CD4-positive, alpha-beta T cell treated with Interleukin-17A for 1 hour (primary cell): ENCODE data around the gene DENND11.
"Not testable (repeated sequence)": the region's sequence is repeated elsewhere in the genome, so short reads cannot be mapped to it uniquely, and the experiment has no call there.

Experiments
- DNase-seq: peaks from one replicate; pipeline ENCODE4 v3.0.0-alpha.2; 2020

DENND11 gene

DNA sequence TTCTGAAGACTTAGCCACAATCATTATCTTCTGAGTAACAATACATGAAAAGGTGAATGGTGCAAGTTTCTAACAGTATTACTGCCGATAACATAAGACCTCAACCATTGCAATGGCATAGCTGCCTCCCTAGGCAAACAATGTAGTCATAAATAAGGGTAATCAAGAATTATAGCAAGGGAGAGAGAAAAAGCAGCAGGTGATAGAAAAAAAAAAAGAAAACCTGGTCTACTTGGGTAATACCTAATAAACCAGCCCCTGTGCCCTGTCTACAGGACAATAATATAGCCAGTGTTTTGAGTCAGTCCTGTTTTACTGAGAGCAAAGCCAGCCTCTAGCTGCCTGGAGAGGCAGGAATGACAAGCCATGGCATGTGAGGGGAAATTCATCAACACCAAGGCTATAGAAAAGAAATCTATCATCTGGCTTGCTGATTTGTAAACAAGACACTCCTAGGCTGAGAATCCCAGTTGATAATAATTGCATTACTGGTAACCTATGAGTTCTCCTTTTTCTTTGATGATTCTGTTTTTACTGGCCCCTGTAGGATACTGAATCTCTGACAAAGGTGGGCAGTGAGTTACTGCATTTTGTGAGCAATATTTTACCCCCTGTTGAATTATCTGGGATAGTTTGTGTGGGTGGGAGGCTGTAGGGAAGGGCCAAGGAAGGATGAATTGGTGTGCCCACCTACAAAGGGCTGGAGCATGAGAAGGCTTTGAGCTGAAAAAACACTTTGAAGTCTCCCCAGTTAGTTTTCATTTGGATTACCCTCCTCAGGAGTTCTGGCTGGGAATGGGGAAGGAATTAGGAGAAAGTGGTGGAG, 4.5 kb upstream of the DENND11 start:
- DNase-seq, result no peak

DNA sequence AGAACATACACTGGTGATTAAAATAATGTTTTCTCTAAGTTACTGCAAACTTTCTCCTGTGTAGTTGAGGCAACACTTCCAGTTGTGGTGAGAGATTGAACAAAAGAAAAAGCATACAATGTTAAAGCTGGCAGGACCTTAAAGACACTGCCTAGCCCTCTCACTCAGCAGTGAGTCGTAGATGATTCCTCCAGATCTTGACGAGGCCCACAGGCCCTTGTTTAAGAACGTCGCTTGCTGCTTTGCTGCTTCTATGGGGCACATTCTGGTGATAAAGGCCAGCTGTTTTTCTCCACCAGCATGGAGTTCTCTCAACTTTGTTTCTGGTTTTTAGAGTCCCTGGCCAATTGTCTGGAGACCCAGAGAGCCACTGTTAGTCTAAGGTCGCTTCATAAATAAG, 2.8 kb upstream of the DENND11 start:
- DNase-seq, result no peak

DNA sequence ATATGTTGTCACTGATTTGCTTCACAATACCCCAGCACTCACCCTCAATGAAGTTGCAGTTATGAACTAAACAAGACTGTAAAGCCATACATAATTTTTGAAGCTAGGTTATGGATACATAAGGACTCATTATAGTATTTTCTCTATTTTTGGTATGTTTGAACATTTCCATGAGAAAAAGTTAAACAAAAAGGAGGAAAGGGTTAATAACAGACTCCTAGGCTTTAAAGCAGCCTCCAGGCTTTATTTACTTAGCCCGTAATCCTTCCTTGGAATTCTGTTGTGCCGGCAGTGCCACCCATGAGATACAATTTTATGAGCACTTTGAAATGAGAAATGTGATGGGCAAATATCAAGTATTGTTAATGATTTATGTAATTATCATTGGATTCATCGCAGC, 2.1 kb upstream of the DENND11 start:
- no peak for DNase-seq

DNA sequence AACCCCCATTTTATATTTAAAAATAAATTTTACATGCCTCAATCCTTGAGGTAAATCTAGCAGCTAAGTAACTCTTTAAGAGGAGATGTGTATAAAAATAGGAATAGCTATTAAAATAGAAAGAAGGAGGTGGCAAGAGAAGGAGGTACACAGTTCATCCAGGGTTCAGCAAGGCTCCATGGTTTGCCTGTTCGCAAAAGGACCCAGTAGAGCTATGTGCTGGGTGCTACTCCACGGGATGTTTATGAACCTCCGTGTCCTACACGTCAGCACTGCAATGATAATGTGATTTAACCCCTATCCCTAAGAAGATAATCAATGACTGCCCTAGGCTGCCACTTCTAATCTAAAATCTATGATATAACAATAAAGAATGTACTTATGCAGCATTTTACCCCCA, 926 bp upstream of the DENND11 start:
- DNase-seq, result no peak

DNA sequence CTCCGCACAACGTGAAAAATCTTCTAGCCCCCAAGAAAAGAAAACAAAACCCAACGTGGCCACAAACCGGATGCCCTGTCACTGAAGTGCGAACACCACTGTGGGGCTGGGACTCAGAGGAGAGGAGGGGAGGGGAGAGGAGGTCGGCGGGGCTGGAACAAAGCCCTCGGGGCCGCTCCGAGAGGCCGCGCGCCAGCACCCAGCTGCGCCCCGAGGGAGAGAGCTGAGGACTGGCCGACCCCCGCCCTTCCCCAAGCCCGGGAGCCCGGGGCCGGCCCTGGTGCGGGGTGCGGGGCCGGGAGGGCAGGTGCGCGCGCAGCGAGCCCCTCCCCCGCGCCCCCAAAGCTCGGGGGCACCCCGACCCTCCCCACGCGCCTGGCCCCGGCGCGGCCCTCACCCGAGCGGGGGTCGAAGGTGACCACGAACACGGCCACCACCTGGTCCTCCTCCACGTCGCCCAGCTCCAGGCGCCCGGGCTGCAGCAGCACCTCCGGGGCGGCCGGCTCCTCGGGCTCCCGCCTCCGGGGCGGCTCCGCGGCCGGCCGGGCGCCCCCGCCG, 398 bp downstream of the DENND11 start:
- peak; percentile 82 for DNase-seq

- DNase-seq, result no peak
Measured at GRCh38 chr7:141700848-141701371, 1.1 kb downstream of the DENND11 start.

DNA sequence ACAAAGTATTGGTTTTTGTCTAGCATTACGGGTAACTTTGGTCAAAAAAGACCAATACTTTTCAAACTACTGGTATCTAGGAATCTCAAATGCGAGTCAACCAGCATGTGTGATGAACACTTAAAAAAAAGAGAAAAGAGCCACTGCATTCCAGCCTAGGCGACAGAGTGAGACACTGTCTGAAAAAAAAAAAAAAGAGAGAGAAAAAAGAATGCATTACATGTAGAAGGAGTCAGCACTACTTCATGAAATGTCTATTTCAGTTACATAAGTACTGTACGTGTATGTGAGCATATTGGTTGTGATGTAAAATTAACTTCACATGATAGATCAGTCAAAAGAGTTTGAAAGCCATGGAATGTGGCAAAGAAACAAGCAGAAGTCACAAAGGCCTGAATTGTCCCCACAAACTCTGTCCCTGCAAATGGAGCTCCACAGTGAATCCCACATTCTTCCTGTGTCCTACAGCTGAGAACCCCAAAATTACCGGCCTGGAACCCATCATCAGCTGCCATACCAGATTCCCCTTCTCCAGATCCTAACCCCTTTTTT, 1.6 kb downstream of the DENND11 start:
- no peak for DNase-seq

GRCh38 chr7:141699860-141700259, 2.1 kb downstream of the DENND11 start:
- no peak for DNase-seq

DNA sequence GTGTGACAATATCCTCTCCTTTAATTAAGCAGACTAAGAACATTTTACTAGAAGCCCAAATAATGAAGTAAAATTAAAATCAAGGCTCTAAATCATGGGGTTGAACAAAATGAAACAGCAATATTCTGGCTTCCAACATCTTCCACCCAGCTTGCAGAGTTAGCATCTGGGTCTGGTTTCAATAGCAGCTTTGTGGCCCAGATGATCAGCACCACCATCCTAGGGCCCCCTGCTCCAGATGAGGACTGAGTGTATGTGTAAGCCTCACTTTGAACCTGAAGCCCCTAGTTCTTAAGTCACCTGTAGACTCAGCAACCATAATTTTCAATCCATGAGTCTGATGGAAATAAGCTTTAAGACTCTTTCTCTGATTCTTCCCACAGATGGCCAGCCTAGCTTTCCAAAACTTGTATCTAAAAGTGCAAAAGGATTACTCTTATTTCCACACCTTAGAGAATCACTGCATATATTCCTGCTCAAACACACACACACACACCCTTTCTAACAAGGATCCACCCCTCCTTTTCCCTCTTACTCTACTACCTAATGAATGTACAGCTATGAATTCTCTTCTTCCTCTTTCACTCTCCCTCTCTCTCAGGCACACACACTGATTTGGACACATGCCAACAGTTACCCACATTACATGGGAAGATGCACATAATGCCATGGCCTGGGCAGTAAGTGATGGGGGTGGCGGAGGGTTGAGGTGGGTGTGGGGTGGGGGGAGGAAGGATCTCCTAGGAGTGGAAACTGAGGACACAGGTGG, 3.5 kb downstream of the DENND11 start:
- DNase-seq, result no peak

DNA sequence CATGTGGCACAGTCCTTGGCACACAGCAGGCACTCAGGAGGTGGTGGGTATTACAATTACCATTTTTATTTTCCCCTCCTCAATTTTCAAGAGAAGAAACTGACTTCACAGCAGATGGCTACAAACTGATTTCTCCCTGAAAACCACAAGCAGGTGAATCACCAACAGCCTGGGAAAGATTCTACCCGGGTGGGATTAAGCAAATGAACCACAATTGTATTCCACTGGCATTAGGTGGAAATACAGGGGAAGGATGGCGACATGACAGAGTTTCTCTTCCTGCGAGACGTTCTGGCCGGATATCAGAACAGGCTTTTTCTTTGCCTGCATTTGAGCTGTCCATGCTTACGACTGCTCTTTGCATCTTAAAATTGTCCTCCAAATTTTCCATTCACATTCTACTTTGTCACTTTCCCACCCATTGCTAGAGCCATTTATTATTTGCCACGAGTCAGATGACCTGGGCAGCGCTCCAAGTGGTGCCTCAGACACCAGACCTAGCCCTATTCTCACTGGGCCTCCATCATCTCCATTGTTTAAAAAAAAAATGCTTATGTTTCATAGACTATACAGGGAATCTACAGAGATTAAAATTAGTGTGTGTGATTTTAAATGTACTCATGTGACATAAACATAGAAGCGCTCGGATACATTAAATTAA, 4.6 kb downstream of the DENND11 start:
- DNase-seq, result no peak

- no peak for DNase-seq
Measured at GRCh38 chr7:141696348-141696747, 5.6 kb downstream of the DENND11 start.

DNA sequence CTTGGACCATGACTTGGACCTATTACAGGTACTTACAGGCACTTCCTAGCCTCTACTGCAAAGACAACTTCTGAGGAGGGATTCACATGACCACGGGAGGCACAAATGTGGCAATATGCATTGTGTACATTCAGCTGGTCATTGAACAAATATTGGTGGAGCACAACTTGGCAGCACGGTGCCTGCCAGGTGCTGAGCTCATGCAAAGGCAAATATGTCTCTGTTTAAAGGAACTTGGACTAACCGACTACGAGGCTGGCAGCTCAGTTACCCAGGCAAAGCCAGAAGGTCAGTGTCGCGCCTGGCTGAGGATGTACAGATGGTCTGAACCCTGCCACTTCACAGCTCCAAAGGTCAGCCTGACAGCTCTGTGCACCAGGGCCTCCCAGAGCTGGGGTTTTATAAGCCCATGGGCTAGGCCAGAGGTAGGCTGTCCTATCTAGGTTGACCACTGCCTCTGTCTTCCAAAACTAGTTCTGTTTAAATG, 6.1 kb downstream of the DENND11 start:
- no peak for DNase-seq

DNA sequence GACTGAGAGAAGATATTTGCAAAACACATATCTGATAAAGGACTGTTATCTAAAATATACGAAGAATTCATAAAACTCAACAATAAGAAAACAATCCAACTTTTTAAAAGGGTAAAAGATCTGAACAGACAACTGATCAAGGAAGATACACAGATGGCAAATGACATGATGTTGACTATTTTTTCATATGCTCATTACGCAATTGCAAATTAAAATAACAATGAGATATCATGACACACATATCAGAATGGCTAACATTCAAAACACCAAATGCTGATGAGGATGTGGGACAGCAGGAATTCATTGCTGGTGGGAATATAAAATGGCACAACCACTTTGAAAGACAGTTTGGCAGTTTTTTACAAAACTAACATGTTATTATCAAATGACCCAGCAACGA, 8.9 kb downstream of the DENND11 start:
- DNase-seq, result no peak

DNA sequence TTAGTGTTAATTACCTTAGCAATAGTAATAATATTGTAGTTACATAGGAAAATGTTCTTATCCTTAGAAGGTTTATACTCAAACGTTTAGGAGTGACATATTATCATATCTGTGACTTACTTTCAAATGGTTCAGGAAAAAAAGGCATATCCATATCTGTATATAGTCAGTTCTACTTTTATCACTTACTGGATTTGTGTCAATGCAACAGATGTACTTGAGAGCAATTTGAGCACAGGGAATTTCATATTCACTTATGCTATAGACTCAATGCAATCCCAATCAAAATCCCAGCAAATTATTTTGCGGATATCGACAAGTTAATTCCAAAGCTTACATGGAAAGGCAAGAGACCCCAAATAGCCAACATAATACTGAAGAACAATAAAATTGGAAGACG, 10.0 kb downstream of the DENND11 start:
- no peak for DNase-seq

- DNase-seq, result no peak
Measured at GRCh38 chr7:141691540-141691939, 10.4 kb downstream of the DENND11 start.

GRCh38 chr7:141689072-141689825, 12.7 kb downstream of the DENND11 start:
- not testable (repeated sequence) for DNase-seq

GRCh38 chr7:141688043-141688442, 13.9 kb downstream of the DENND11 start:
- DNase-seq, result no peak

DNA sequence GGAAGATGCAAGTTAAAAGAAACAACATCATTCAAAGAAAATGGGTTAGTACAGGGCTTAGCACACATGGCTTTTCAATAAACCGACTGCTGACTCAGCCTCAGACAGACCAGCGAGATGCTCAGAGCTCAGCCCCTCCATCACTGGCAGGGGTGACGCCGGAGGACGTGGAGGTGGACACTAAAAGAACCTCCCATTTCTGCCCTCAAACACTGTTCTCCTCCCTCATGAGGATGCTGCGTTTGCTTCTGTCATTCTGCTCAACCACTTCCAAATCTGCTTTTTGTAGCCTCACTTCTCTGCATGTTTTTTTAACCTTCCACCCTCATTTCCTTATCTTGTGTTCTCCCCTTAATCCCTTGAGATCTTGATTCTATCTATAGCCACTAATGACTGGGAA, 15.3 kb downstream of the DENND11 start:
- DNase-seq, result no peak

DNA sequence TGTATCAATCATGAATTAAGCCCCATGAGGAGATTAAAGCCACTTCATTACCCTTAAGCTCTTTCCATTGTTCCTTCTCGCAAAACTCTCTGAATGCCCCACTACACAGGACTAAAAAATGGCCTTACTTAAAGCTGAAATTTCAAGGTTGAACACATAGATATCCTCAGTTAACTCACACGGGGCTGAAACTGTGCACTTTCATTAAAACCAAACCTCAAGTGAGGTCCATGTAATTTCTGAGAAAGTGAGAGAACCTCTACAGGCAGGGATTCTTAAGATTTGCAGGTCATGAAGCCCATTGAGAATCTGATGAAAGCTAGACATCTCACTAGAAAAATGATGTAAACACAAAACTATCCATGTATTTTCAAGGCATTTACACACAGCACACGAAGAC, 15.9 kb downstream of the DENND11 start:
- no peak for DNase-seq

DNA sequence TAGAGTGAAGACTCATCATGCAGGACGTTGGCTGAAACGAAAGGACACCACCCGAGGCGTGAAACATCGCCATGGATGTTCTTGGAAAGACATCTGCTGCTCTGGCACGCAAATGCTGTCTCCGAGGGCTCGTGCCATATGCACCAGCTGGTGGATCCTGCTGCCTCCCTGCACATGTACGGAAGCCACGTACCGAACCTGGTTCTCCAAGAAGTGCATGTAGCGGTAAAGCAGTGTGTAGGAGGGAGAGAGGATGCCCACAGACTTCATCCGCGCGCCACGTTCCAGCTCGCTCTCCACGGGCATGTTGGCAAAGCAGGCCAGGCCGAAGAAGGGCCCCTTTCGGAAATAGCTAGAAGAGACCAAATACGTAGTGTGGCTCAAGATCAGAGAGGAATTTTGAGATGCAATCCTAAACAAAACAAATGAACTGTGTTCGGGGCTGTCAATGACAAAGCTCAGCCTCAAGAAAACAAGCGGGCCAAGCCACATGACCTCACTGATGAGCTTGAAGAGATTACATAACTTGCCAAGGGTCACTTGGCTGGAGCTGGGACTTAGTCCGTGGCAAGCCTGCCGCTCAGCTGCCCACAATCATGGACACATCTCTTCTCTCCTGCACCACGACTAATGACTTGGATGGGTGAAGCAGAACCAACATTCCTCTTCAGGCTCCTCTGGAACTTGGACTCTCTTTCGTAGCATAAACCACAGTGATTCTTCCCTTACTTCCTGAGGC, 16.5 kb downstream of the DENND11 start:
- no peak for DNase-seq

GRCh38 chr7:141679014-141679413, 23.0 kb downstream of the DENND11 start:
- DNase-seq, result no peak
